GM04503 (cell line): Measurements from ENCODE around the gene NNAT.
A peak's percentile ranks its signal among the peaks of the same experiment; 100 is the strongest.

Source experiments
- DNase-seq: peaks from one replicate; pipeline ENCODE4 v3.0.0-alpha.2; 2012; ENCODE audit warnings: low read depth

Gene NNAT

GRCh38 chr20:37523911-37524700 lies 3.1 kb downstream of the NNAT start:
- DNase-seq: no peak

GRCh38 chr20:37524859-37525708 lies 4.0 kb downstream of the NNAT start:
- no peak for DNase-seq

GRCh38 chr20:37525810-37526209 lies 4.8 kb downstream of the NNAT start:
- DNase-seq: no peak

- no peak for DNase-seq
Observed at GRCh38 chr20:37526238-37526838, 5.3 kb downstream of the NNAT start.

GRCh38 chr20:37526839-37527637 lies 6.0 kb downstream of the NNAT start:
- no peak for DNase-seq

GRCh38 chr20:37527638-37528445 lies 6.8 kb downstream of the NNAT start, which contains the start of gene BLCAP:
BLCAP (minus strand) TSS chr20:37527876; CDS start chr20:37519174, 8,702 bp downstream.
- peak; percentile 43 for DNase-seq

- no peak for DNase-seq
Observed at GRCh38 chr20:37528446-37529213, 7.6 kb downstream of the NNAT start.

GRCh38 chr20:37529214-37529967 lies 8.3 kb downstream of the NNAT start:
- DNase-seq: no peak

- no peak for DNase-seq
Observed at GRCh38 chr20:37529968-37530600, 9.0 kb downstream of the NNAT start.

GRCh38 chr20:37530696-37531095 lies 9.6 kb downstream of the NNAT start:
- no peak for DNase-seq

- DNase-seq: no peak
Observed at GRCh38 chr20:37531856-37532255, 10.8 kb downstream of the NNAT start.

- DNase-seq: no peak
Observed at GRCh38 chr20:37533154-37533715, 12.2 kb downstream of the NNAT start.

- DNase-seq: peak; percentile 51
Observed at GRCh38 chr20:37534401-37535157, 13.5 kb downstream of the NNAT start.

GRCh38 chr20:37535443-37536132 lies 14.5 kb downstream of the NNAT start:
- no peak for DNase-seq

GRCh38 chr20:37537505-37537904 lies 16.5 kb downstream of the NNAT start:
- no peak for DNase-seq

- peak; percentile 34 for DNase-seq
Observed at GRCh38 chr20:37538003-37538402, 17.0 kb downstream of the NNAT start.

- DNase-seq: no peak
Observed at GRCh38 chr20:37539424-37539823, 18.4 kb downstream of the NNAT start.
